Fibroblast of skin of right biceps (primary cell): ENCODE data around the gene DENND5B.
"Not testable (repeated sequence)": the region's sequence is repeated elsewhere in the genome, so short reads cannot be mapped to it uniquely, and the experiment has no call there.

ENCODE experiments used
- DNase-seq: peaks from one replicate; pipeline ENCODE4 v3.0.0-alpha.2; 2013

Gene DENND5B

GRCh38 chr12:31590642-31591379 is at the start of gene DENND5B:
Gene DENND5B, minus strand, starts transcription at chr12:31591136. Its CDS starts 304 bp downstream, at chr12:31590832.
- peak; percentile 73 for DNase-seq

- DNase-seq: no peak
Observed at GRCh38 chr12:31634620-31635019, 43.7 kb upstream of the DENND5B start.

- no peak for DNase-seq
Observed at GRCh38 chr12:31633464-31633863, 42.5 kb upstream of the DENND5B start.

GRCh38 chr12:31631809-31632208 is 40.9 kb upstream of the DENND5B start:
- DNase-seq: no peak

- DNase-seq: no peak
Observed at GRCh38 chr12:31631023-31631724, 40.2 kb upstream of the DENND5B start.

GRCh38 chr12:31629756-31630732 is 39.1 kb upstream of the DENND5B start:
- peak; percentile 69 for DNase-seq

GRCh38 chr12:31627456-31628054 is 36.6 kb upstream of the DENND5B start:
- no peak for DNase-seq

GRCh38 chr12:31626270-31626995 is 35.5 kb upstream of the DENND5B start:
- no peak for DNase-seq

GRCh38 chr12:31622038-31622437 is 31.1 kb upstream of the DENND5B start:
- DNase-seq: no peak

GRCh38 chr12:31620311-31620710 is 29.4 kb upstream of the DENND5B start:
- peak; percentile 30 for DNase-seq

GRCh38 chr12:31618228-31619025 is 27.5 kb upstream of the DENND5B start:
- no peak for DNase-seq

- DNase-seq: no peak
Observed at GRCh38 chr12:31612819-31613218, 21.9 kb upstream of the DENND5B start.

- DNase-seq: not testable (repeated sequence)
Observed at GRCh38 chr12:31608299-31608698, 17.4 kb upstream of the DENND5B start.

GRCh38 chr12:31605531-31605930 is 14.6 kb upstream of the DENND5B start:
- DNase-seq: no peak

GRCh38 chr12:31603546-31604009 is 12.6 kb upstream of the DENND5B start:
- DNase-seq: no peak

GRCh38 chr12:31600750-31601149 is 9.8 kb upstream of the DENND5B start:
- no peak for DNase-seq

- DNase-seq: no peak
Observed at GRCh38 chr12:31600252-31600651, 9.3 kb upstream of the DENND5B start.

GRCh38 chr12:31599053-31599452 is 8.1 kb upstream of the DENND5B start:
- DNase-seq: no peak

- DNase-seq: no peak
Observed at GRCh38 chr12:31597066-31597465, 6.1 kb upstream of the DENND5B start.

GRCh38 chr12:31594681-31595080 is 3.7 kb upstream of the DENND5B start:
- DNase-seq: peak; percentile 84

- no peak for DNase-seq
Observed at GRCh38 chr12:31591380-31591901, 505 bp upstream of the DENND5B start.
